H9 (cell line): Measurements from ENCODE around the gene MERTK. TPM values are rescaled to one million over a fixed set of nuclear protein-coding genes. Genes with fewer than 3 reads are reported as not detected.
A peak's percentile ranks its signal among the peaks of the same experiment; 100 is the strongest.

Source experiments
- DNase-seq: peaks from one replicate; pipeline ENCODE4 v3.0.0-alpha.2; 2017
- H2AFZ ChIP-seq: one replicate; pipeline ENCODE4 v1.6.1; 2013; ENCODE audit warnings: mild to moderate bottlenecking, low read length, control low read depth, moderate library complexity
- H2AK5ac ChIP-seq: 2 replicates; pipeline ENCODE4 v1.6.1; 2013; ENCODE audit warnings: low read length, control low read depth, mixed read lengths; ENCODE audit not compliant: insufficient read length
- H2BK120ac ChIP-seq: one replicate; pipeline ENCODE4 v1.6.1; 2013; ENCODE audit warnings: low read depth, mild to moderate bottlenecking, low read length, control low read depth, inconsistent platforms; ENCODE audit not compliant: poor library complexity, severe bottlenecking
- H2BK12ac ChIP-seq: 2 replicates; pipeline ENCODE4 v1.6.1; 2013; ENCODE audit warnings: low read length, control low read depth, mixed read lengths, low read depth; ENCODE audit not compliant: insufficient read length
- H2BK15ac ChIP-seq: 2 replicates; pipeline ENCODE4 v1.6.1; 2013; ENCODE audit warnings: low read depth, low read length, control low read depth
- H2BK20ac ChIP-seq: one replicate; pipeline ENCODE4 v1.6.1; 2013; ENCODE audit warnings: low read depth, mild to moderate bottlenecking, low read length, control low read depth, inconsistent platforms; ENCODE audit not compliant: poor library complexity, severe bottlenecking
- H2BK5ac ChIP-seq: 2 replicates; pipeline ENCODE4 v1.6.1; 2013; ENCODE audit warnings: low read length, control low read depth, mixed read lengths; ENCODE audit not compliant: insufficient read length
- H3K14ac ChIP-seq: 2 replicates; pipeline ENCODE4 v1.6.1; 2013; ENCODE audit warnings: low read length, control low read depth; ENCODE audit not compliant: insufficient read depth
- H3K18ac ChIP-seq: 2 replicates; pipeline ENCODE4 v1.6.1; 2013; ENCODE audit warnings: low read depth, mild to moderate bottlenecking, mixed read lengths, low read length, control low read depth; ENCODE audit not compliant: insufficient read length
- H3K23ac ChIP-seq: 2 replicates; pipeline ENCODE4 v1.6.1; 2013; ENCODE audit warnings: low read length, control low read depth, mixed read lengths, low read depth; ENCODE audit not compliant: insufficient read length
- H3K23me2 ChIP-seq: 2 replicates; pipeline ENCODE4 v1.6.1; 2013; ENCODE audit warnings: low read depth, mild to moderate bottlenecking, mixed read lengths, low read length, control low read depth; ENCODE audit not compliant: insufficient read length, poor library complexity, severe bottlenecking
- H3K27ac ChIP-seq: 2 replicates; pipeline ENCODE4 v1.5.1; 2013; ENCODE audit warnings: low read length, control low read depth, mixed read lengths, low read depth; ENCODE audit not compliant: insufficient read length
- H3K27me3 ChIP-seq: 2 replicates; pipeline ENCODE4 v1.6.1; 2013; ENCODE audit warnings: low read length, control low read depth, inconsistent platforms; ENCODE audit not compliant: insufficient read depth
- H3K4ac ChIP-seq: 2 replicates; pipeline ENCODE4 v1.6.1; 2013; ENCODE audit warnings: low read depth, mild to moderate bottlenecking, control low read depth, inconsistent platforms, low read length, moderate library complexity
- H3K4me1 ChIP-seq: 2 replicates; pipeline ENCODE4 v1.6.1; 2013; ENCODE audit warnings: low read length, control low read depth, inconsistent platforms; ENCODE audit not compliant: insufficient read depth
- H3K4me2 ChIP-seq: 2 replicates; pipeline ENCODE4 v1.6.1; 2013; ENCODE audit warnings: low read length, control low read depth, mixed read lengths; ENCODE audit not compliant: insufficient read length, insufficient read depth
- H3K56ac ChIP-seq: 2 replicates; pipeline ENCODE4 v1.6.1; 2013; ENCODE audit warnings: low read depth, mild to moderate bottlenecking, mixed read lengths, low read length, control low read depth; ENCODE audit not compliant: insufficient read length
- H3K79me1 ChIP-seq: 2 replicates; pipeline ENCODE4 v1.6.1; 2013; ENCODE audit warnings: low read depth, mild to moderate bottlenecking, moderate library complexity, low read length, control low read depth, inconsistent platforms; ENCODE audit not compliant: insufficient read depth, poor library complexity, severe bottlenecking
- H3K79me2 ChIP-seq: 2 replicates; pipeline ENCODE4 v1.6.1; 2013; ENCODE audit warnings: low read length, control low read depth, inconsistent platforms; ENCODE audit not compliant: insufficient read depth
- H3K9ac ChIP-seq: 2 replicates; pipeline ENCODE4 v1.6.1; 2013; ENCODE audit warnings: low read length, control low read depth, mixed read lengths; ENCODE audit not compliant: insufficient read length; ENCODE audit errors: extremely low read depth
- H3K9me3 ChIP-seq: one replicate; pipeline ENCODE4 v1.6.1; 2013; ENCODE audit warnings: low read depth, low read length, inconsistent platforms; ENCODE audit not compliant: control insufficient read depth
- H3T11ph ChIP-seq: one replicate; pipeline ENCODE4 v1.6.1; 2013; ENCODE audit warnings: mild to moderate bottlenecking, low read length, control low read depth, inconsistent platforms
- H4K20me1 ChIP-seq: one replicate; pipeline ENCODE4 v1.6.1; 2013; ENCODE audit not compliant: control insufficient read depth, insufficient read length, insufficient read depth
- H4K5ac ChIP-seq: 2 replicates; pipeline ENCODE4 v1.6.1; 2013; ENCODE audit warnings: low read depth, mild to moderate bottlenecking, mixed read lengths, low read length, control low read depth; ENCODE audit not compliant: insufficient read length
- H4K8ac ChIP-seq: replicated peaks from 2 replicates; pipeline ENCODE4 v1.6.1; 2013; ENCODE audit warnings: low read length, control low read depth, mixed read lengths, low read depth; ENCODE audit not compliant: insufficient read length
- H4K91ac ChIP-seq: 2 replicates; pipeline ENCODE4 v1.6.1; 2013; ENCODE audit warnings: low read depth, mild to moderate bottlenecking, moderate library complexity, mixed read lengths, low read length, control low read depth; ENCODE audit not compliant: insufficient read length
- H3K27ac Mint-ChIP-seq, 3 experiments: 2 replicates in 2 of 3; 3 replicates in 1 of 3; pipeline ENCODE4 v1.8.0; 2020 to 2021; ENCODE audit warnings: mixed read lengths in 3 of 3, mild to moderate bottlenecking in 1 of 3, moderate library complexity in 1 of 3
- H3K27me3 Mint-ChIP-seq: 2 replicates; pipeline ENCODE4 v1.8.0; 2021; ENCODE audit warnings: low read depth, mild to moderate bottlenecking, moderate library complexity, mixed read lengths
- H3K36me3 Mint-ChIP-seq, 3 experiments: 2 replicates in 2 of 3; 3 replicates in 1 of 3; pipeline ENCODE4 v1.8.0; 2020 to 2021; ENCODE audit warnings: low read depth in 3 of 3, mixed read lengths in 3 of 3; ENCODE audit not compliant: insufficient read depth in 1 of 3
- H3K4me1 Mint-ChIP-seq, 2 experiments: 2 replicates each; pipeline ENCODE4 v1.8.0; 2020; ENCODE audit warnings: mixed read lengths in 2 of 2
- H3K4me3 Mint-ChIP-seq, 2 experiments: 2 replicates in 1 of 2; 3 replicates in 1 of 2; pipeline ENCODE4 v1.8.0; 2020 to 2021; ENCODE audit warnings: mild to moderate bottlenecking in 2 of 2, mixed read lengths in 2 of 2, moderate library complexity in 1 of 2
- H3K9me3 Mint-ChIP-seq, 2 experiments: 2 replicates in 1 of 2; 3 replicates in 1 of 2; pipeline ENCODE4 v1.8.0; 2020; ENCODE audit warnings: mild to moderate bottlenecking in 2 of 2, mixed read lengths in 2 of 2, moderate library complexity in 1 of 2
- WGBS: extraction: QIAGEN DNeasy Blood & Tissue Kit; methylation state at CpG from one replicate; pipeline ENCODE4 v1.1.7; 2013; ENCODE audit warnings: missing lambda C conversion rate, low lambda C conversion rate, mixed read lengths; ENCODE audit not compliant: insufficient read length; ENCODE audit errors: extremely low coverage; 5-methylcytosine and 5-hydroxymethylcytosine counted together
- total RNA-seq: library from RNA; stranded (reverse); gene quantifications from 2 replicates; pipeline ENCODE4 v1.2.1, GENCODE V29; 2021
- TF ChIP-seq, protein P1 (sequence below): fragments of 200-600 bp; sonication (generic); conservative IDR thresholded peaks from 3 replicates; pipeline ENCODE4 v1.8.0; 2021; ENCODE audit warnings: antibody characterized with exemption, mild to moderate bottlenecking

The MERTK gene
- total RNA-seq, 1 experiment from 2014 or later: 4.8 TPM

DNA sequence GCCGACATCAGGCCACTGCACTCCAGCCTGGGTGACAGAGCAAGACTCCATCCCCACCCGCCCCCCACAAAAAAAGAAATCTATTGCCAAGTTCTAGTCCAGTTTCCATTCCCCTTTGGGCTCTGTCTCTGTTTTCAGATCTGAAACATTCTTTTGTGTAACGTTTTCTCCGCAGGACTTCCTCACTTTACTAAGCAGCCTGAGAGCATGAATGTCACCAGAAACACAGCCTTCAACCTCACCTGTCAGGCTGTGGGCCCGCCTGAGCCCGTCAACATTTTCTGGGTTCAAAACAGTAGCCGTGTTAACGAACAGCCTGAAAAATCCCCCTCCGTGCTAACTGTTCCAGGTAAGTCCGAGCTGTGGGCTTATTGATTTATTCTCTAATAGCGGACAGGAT, 48.8 kb downstream of the MERTK start:
- H2BK15ac ChIP-seq: no peak overlapping the region
- H3K14ac ChIP-seq: no peak overlapping the region
- H4K91ac ChIP-seq: no peak overlapping the region
- H4K8ac ChIP-seq: no peak overlapping the region
- H3K79me1 ChIP-seq: no peaks in the 10 kb centered on the region
- Mint-ChIP-seq H3K4me1 (peaks cover 4 to 13% of the 10 kb centered on the region in 2 experiments; a peak in 3 of 4 replicates), H3K4me3 (no peak overlapping the region), H3K36me3 (peaks cover 0 to 2% (median 2%) of the 10 kb centered on the region in 3 experiments; a peak in 4 of 7 replicates), H3K9me3 (no peaks in the 10 kb centered on the region), H3K27me3 (no peaks in the 10 kb centered on the region; the same call in 1 of the 2 replicates), H3K27ac (peak overlapping the region in 1 of 3 experiments; percentile 1; a peak in 2 of 7 replicates)
- no peak for DNase-seq
- no peak overlapping the region for H2BK120ac ChIP-seq
- no peak overlapping the region for H2AK5ac ChIP-seq
- H4K20me1 ChIP-seq: no peaks in the 10 kb centered on the region
- no peak overlapping the region for H3T11ph ChIP-seq
- WGBS: no CpG with 5 or more reads among the region's 11 CpGs
- no peak overlapping the region for H2BK20ac ChIP-seq
- no peak overlapping the region for H3K4ac ChIP-seq
- H3K27me3 ChIP-seq: no peaks in the 10 kb centered on the region
- no peaks in the 10 kb centered on the region for H3K9me3 ChIP-seq
- no peak overlapping the region for H3K9ac ChIP-seq
- no peak overlapping the region for H3K56ac ChIP-seq
- H3K23ac ChIP-seq: no peak overlapping the region
- no peak overlapping the region for H4K5ac ChIP-seq
- H2AFZ ChIP-seq: no peak overlapping the region
- no peak overlapping the region for H3K4me2 ChIP-seq
- H3K23me2 ChIP-seq: no peaks in the 10 kb centered on the region
- no peak overlapping the region for H2BK12ac ChIP-seq
- TF ChIP-seq, protein P1, sequence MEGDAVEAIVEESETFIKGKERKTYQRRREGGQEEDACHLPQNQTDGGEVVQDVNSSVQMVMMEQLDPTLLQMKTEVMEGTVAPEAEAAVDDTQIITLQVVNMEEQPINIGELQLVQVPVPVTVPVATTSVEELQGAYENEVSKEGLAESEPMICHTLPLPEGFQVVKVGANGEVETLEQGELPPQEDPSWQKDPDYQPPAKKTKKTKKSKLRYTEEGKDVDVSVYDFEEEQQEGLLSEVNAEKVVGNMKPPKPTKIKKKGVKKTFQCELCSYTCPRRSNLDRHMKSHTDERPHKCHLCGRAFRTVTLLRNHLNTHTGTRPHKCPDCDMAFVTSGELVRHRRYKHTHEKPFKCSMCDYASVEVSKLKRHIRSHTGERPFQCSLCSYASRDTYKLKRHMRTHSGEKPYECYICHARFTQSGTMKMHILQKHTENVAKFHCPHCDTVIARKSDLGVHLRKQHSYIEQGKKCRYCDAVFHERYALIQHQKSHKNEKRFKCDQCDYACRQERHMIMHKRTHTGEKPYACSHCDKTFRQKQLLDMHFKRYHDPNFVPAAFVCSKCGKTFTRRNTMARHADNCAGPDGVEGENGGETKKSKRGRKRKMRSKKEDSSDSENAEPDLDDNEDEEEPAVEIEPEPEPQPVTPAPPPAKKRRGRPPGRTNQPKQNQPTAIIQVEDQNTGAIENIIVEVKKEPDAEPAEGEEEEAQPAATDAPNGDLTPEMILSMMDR: no peak
- H3K79me2 ChIP-seq: no peaks in the 10 kb centered on the region
- no peak overlapping the region for H2BK5ac ChIP-seq
- no peak overlapping the region for H3K27ac ChIP-seq
- no peaks in the 10 kb centered on the region for H3K4me1 ChIP-seq
- H3K18ac ChIP-seq: no peak overlapping the region
